Caco-2 (cell line): ENCODE measurements around the gene MFSD6. TPM values are rescaled to one million over a fixed set of nuclear protein-coding genes. Genes with fewer than 3 reads are reported as not detected.

Experiments
- BruUV-seq: library from RNA; stranded (reverse); fragments of 400-500 nt; replicated peaks from 2 replicates; lab custom pipeline; 2021; lab: Mats Ljungman, UMichigan
- CTCF ChIA-PET: fragments of 300-600 bp; sonication (Branson Sonifier 250); formaldehyde crosslinking; loops from one replicate; lab custom pipeline; 2022; ENCODE audit warnings: antibody characterized with exemption; lab: Charles Lee
- POLR2A ChIA-PET: fragments of 300-600 bp; sonication (Branson Sonifier 250); formaldehyde crosslinking; loops from one replicate; lab custom pipeline; 2022; ENCODE audit warnings: antibody characterized with exemption; lab: Charles Lee
- DNase-seq, 2 experiments: peaks; one replicate each; pipeline versions ENCODE4 v3.0.0 to v3.0.0-alpha.2; 2020 to 2022
- H3K27me3 ChIP-seq: replicated peaks from 2 replicates; pipeline ENCODE4 v1.6.0; 2011; ENCODE audit warnings: low read length; ENCODE audit not compliant: control insufficient read depth, insufficient read depth
- H3K36me3 ChIP-seq: 2 replicates; pipeline ENCODE4 v1.5.1; 2011; ENCODE audit warnings: low read length; ENCODE audit not compliant: control insufficient read depth, insufficient read depth
- H3K4me1 ChIP-seq: fragments of 250-450 bp; sonication (Bioruptor Pico); 2 replicates; pipeline ENCODE4 v1.5.1; 2020; ENCODE audit warnings: mild to moderate bottlenecking
- H3K4me3 ChIP-seq: 2 replicates; pipeline ENCODE4 v1.5.1; 2011; ENCODE audit warnings: low read depth, mild to moderate bottlenecking, control low read depth, low read length
- H3K9me3 ChIP-seq: fragments of 250-450 bp; sonication (Bioruptor Pico); 2 replicates; pipeline ENCODE4 v1.5.1; 2020; ENCODE audit warnings: mild to moderate bottlenecking, moderate library complexity
- H3K27ac Mint-ChIP-seq: one replicate; pipeline ENCODE4 v1.8.0; 2022; ENCODE audit warnings: mixed read lengths; ENCODE audit not compliant: unreplicated experiment
- H3K27me3 Mint-ChIP-seq: one replicate; pipeline ENCODE4 v1.8.0; 2022; ENCODE audit warnings: mixed read lengths; ENCODE audit not compliant: insufficient read depth, unreplicated experiment
- H3K36me3 Mint-ChIP-seq: one replicate; pipeline ENCODE4 v1.8.0; 2022; ENCODE audit warnings: mild to moderate bottlenecking, mixed read lengths; ENCODE audit not compliant: insufficient read depth, unreplicated experiment
- H3K4me1 Mint-ChIP-seq: one replicate; pipeline ENCODE4 v1.8.0; 2022; ENCODE audit warnings: low read depth, mixed read lengths; ENCODE audit not compliant: unreplicated experiment
- H3K4me3 Mint-ChIP-seq: one replicate; pipeline ENCODE4 v1.8.0; 2022; ENCODE audit warnings: mild to moderate bottlenecking, moderate library complexity, mixed read lengths; ENCODE audit not compliant: unreplicated experiment
- H3K9me3 Mint-ChIP-seq: one replicate; pipeline ENCODE4 v1.8.0; 2022; ENCODE audit warnings: mixed read lengths; ENCODE audit not compliant: unreplicated experiment
- intact Hi-C: fragments of 100-400 bp; cut with micrococcal nuclease; formaldehyde crosslinking; loops from one replicate; pipeline ENCODE4 v1.10.0; 2022; ENCODE audit not compliant: unreplicated experiment
- total RNA-seq: library from RNA; stranded (reverse); gene quantifications from 2 replicates; pipeline ENCODE4 v1.2.3, GENCODE V29; 2022
- TF ChIP-seq, protein P1 (sequence below), 2 experiments: fragments of 200-600 bp in 1 of 2; IDR thresholded peaks; 1 replicate in 1 of 2; 2 replicates in 1 of 2; pipeline versions ENCODE4 v1.5.1 to v1.8.0; 2011 to 2022; ENCODE audit warnings: antibody characterized with exemption in 1 of 2, control low read depth in 1 of 2, inconsistent platforms in 1 of 2, low read depth in 1 of 2, low read length in 1 of 2, mild to moderate bottlenecking in 1 of 2, moderate library complexity in 1 of 2; ENCODE audit not compliant: insufficient read depth in 1 of 2, severe bottlenecking in 1 of 2, unreplicated experiment in 1 of 2

The MFSD6 gene
- total RNA-seq, 1 experiment from 2014 or later = 11.1 TPM

- ChIA-PET CTCF (no interaction called here), POLR2A (no interaction called here)
- Histone ChIP-seq H3K27me3 (no peaks in the 10 kb centered on the region), H3K4me3 (no peak overlapping the region), H3K4me1 (peaks cover 10% of the 10 kb centered on the region), H3K36me3 (no peaks in the 10 kb centered on the region), H3K9me3 (no peaks in the 10 kb centered on the region)
- no peak for DNase-seq
- Mint-ChIP-seq H3K36me3 (no peaks in the 10 kb centered on the region), H3K27ac (no peak overlapping the region), H3K4me3 (no peak overlapping the region), H3K4me1 (peaks cover 8% of the 10 kb centered on the region), H3K27me3 (no peaks in the 10 kb centered on the region), H3K9me3 (no peaks in the 10 kb centered on the region)
- intact Hi-C loops = no loop called here
- TF ChIP-seq, protein P1, sequence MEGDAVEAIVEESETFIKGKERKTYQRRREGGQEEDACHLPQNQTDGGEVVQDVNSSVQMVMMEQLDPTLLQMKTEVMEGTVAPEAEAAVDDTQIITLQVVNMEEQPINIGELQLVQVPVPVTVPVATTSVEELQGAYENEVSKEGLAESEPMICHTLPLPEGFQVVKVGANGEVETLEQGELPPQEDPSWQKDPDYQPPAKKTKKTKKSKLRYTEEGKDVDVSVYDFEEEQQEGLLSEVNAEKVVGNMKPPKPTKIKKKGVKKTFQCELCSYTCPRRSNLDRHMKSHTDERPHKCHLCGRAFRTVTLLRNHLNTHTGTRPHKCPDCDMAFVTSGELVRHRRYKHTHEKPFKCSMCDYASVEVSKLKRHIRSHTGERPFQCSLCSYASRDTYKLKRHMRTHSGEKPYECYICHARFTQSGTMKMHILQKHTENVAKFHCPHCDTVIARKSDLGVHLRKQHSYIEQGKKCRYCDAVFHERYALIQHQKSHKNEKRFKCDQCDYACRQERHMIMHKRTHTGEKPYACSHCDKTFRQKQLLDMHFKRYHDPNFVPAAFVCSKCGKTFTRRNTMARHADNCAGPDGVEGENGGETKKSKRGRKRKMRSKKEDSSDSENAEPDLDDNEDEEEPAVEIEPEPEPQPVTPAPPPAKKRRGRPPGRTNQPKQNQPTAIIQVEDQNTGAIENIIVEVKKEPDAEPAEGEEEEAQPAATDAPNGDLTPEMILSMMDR (IDR thresholded peaks at IDR 0.05; ENCODE audit: insufficient read depth in 1 of 2, low read depth in 1 of 2, low read length in 1 of 2, severe bottlenecking in 1 of 2, unreplicated experiment in 1 of 2) = no peak
- no TSS peak for BruUV-seq
Measured at GRCh38 chr2:190478572-190479195, 70.5 kb downstream of the MFSD6 start.

DNA sequence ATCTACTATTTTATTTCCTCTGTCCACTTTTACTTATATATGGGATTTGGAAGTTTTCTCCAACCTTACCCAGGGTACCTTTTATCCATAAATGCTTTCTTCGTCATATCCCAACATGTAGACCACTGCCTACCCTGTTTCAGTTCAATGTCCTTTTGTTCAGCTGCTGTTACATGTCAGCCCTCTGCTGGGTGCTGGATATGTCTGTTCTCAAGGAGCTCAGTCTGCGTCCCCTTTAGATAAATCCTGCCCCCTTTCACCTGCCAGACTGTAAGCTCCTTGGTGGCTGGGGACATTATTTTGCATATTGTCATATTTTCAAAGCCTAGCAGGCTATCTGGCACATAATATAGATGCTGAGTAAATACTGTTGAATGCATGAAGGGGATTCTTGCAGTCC lies 73.2 kb downstream of the MFSD6 start:
- peaks cover 21% of the 10 kb centered on the region for H3K4me1 Mint-ChIP-seq
- no peaks in the 10 kb centered on the region for H3K9me3 ChIP-seq
- intact Hi-C loops = no loop called here
- H3K4me3 ChIP-seq = no peak overlapping the region
- H3K4me1 ChIP-seq = peaks cover 19% of the 10 kb centered on the region
- no peaks in the 10 kb centered on the region for H3K36me3 Mint-ChIP-seq
- DNase-seq = no peak
- BruUV-seq = no TSS peak
- H3K9me3 Mint-ChIP-seq = no peaks in the 10 kb centered on the region
- H3K27me3 ChIP-seq = no peaks in the 10 kb centered on the region
- TF ChIP-seq, protein P1 (IDR thresholded peaks at IDR 0.05; ENCODE audit: insufficient read depth in 1 of 2, low read depth in 1 of 2, low read length in 1 of 2, severe bottlenecking in 1 of 2, unreplicated experiment in 1 of 2) = no peak
- ChIA-PET CTCF (interaction anchor here (1.2 kb wide), 1 partner anchor 137 kb away, joined by 3 read pairs; no protein-coding TSS in a partner anchor), POLR2A (no interaction called here)
- no peaks in the 10 kb centered on the region for H3K36me3 ChIP-seq
- H3K27me3 Mint-ChIP-seq = no peaks in the 10 kb centered on the region
- no peak overlapping the region for H3K27ac Mint-ChIP-seq
- no peak overlapping the region for H3K4me3 Mint-ChIP-seq

DNA sequence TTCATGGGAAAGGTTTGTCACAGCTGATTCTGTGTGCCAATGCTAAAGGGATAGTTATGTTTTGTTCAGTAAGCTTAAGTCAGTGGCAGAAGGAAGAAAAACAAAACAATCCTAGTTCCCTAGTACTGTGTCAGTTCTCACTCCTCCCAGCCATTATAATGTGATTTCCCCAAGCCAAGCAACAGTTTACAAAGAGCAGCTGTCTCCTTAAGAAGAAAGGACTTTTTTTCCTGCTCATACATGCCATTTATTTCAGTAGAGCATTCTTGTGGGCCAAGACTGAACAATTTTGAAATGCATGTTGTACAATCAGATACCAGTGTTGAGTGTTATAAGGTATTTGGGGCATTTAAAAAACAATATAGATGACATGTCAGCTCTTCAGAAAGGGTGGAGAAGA lies 74.3 kb downstream of the MFSD6 start:
- POLR2A ChIA-PET = no interaction called here
- intact Hi-C loops = no loop called here
- no peaks in the 10 kb centered on the region for H3K36me3 ChIP-seq
- no peaks in the 10 kb centered on the region for H3K9me3 ChIP-seq
- H3K9me3 Mint-ChIP-seq = no peaks in the 10 kb centered on the region
- no peaks in the 10 kb centered on the region for H3K27me3 ChIP-seq
- no peak overlapping the region for H3K4me3 Mint-ChIP-seq
- H3K27ac Mint-ChIP-seq = no peak overlapping the region
- TF ChIP-seq, protein P1 (IDR thresholded peaks at IDR 0.05; ENCODE audit: insufficient read depth in 1 of 2, low read depth in 1 of 2, low read length in 1 of 2, severe bottlenecking in 1 of 2, unreplicated experiment in 1 of 2) = no peak
- BruUV-seq = no TSS peak
- H3K4me3 ChIP-seq = no peak overlapping the region
- H3K36me3 Mint-ChIP-seq = no peaks in the 10 kb centered on the region
- peaks cover 16% of the 10 kb centered on the region for H3K4me1 ChIP-seq
- H3K27me3 Mint-ChIP-seq = no peaks in the 10 kb centered on the region
- CTCF ChIA-PET = no interaction called here
- no peak for DNase-seq
- H3K4me1 Mint-ChIP-seq = peaks cover 19% of the 10 kb centered on the region
